Measurements from ENCODE around the gene KMT5C. TPM values are rescaled to one million over a fixed set of nuclear protein-coding genes. Genes with fewer than 3 reads are reported as not detected.

KMT5C gene
- total and polyA plus RNA-seq, 7 experiments from 2014 or later: 0.84 to 63.3 (median 23.4) TPM

DNA sequence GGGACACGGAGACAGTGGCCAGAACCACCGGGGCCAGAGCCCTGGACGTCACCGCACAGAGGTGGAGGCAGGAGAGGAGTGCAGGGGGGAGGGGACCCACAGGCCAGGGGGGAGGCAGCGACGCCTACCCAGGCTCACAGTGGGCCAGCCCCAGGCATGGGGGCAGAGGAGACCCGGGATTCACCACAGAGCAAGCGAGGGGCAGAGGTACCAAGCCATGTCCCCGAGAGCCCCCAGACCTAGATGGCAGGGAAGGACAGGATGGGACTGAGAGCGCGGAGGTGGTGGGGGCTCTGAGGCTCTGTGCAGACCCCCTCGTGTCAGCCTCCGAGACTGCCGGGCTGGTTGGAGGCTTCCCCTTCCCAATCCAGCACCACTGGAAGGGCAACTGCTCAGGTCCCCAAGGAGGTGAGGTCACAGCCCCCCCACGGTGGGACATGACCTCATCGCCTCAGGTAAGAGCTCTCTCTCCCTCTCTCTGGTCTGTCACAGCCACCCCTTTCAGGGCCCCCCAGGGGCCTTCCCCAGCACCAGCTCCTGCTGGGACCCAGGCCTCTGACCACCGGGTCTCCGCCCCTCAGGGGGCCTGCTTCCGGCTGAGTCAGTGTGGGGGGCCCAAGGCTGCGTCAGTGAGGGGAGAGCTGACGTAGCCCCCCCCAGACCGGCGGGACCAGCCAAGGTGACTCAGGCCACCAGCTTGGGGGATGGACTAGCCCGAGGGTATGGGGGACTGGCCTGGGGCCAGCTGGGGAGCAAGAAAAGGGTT, 32.8 kb downstream of the KMT5C start:
- Histone ChIP-seq H3K4me3 (ENCODE audit: low read length) (no peak overlapping the region), H3K27ac (ENCODE audit: low read depth, low read length) (no peak overlapping the region), H3K4me1 (ENCODE audit: control insufficient read depth in 2 of 2, insufficient read depth in 2 of 2, low read length in 2 of 2) (no peaks in the 10 kb centered on the region), H3K9me3 (ENCODE audit: control insufficient read depth in 2 of 3, low read length in 3 of 3) (no peaks in the 10 kb centered on the region), H3K36me3 (ENCODE audit: control insufficient read depth in 2 of 3, insufficient read depth in 3 of 3, low read length in 3 of 3) (no peaks in the 10 kb centered on the region), H3K27me3 (ENCODE audit: control insufficient read depth in 2 of 2, insufficient read depth in 2 of 2, low read length in 2 of 2) (peaks cover 3 to 27% of the 10 kb centered on the region in 2 donors)
- ChIA-PET POLR2A (no interaction called here), CTCF (no interaction called here)
- Mint-ChIP-seq H3K27ac (no peak overlapping the region), H3K27me3 (peaks cover 32 to 60% (median 35%) of the 10 kb centered on the region in 5 donors), H3K36me3 (peaks cover 0 to 6% (median 4%) of the 10 kb centered on the region in 5 donors), H3K4me3 (no peak overlapping the region), H3K4me1 (peaks cover 6 to 17% (median 12%) of the 10 kb centered on the region in 7 donors), H3K9me3 (peaks cover 0 to 5% (median 0%) of the 10 kb centered on the region in 11 donors)
- intact Hi-C loops (cut with micrococcal nuclease): no loop called here
- ATAC-seq (no peak), DNase-seq (no peak)

DNA sequence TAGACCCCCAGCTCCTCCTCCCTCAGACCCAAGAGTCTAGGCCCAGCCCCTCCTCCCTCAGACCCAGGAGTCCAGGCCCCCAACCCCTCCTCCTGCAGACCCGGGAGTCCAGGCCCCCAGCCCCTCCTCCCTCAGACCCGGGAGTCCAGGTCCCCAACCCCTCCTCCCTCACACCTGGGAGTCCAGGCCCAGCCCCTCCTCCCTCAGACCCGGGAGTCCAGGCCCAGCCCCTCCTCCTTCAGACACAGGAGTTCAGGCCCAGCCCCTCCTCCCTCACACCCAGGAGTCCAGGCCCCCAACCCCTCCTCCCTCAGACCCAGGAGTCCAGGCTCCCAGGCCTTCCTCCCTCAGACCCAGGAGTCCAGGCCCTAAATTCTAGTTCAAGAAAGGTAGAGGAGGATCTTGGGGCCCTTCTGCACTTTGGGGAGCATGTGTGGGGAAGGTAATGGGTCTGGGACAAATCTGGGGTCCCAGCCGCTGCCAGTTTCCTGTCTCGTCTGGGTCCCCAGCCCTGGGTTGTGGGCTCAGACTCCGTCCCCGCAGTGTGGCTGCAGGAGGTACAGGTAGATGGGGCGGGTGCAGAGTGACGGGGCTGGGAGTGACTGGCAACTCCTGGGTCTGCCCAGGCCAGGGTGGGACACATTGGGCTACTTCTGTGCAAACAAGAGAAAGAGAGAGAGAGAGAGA, 33.8 kb downstream of the KMT5C start:
- Histone ChIP-seq H3K36me3 (ENCODE audit: control insufficient read depth in 2 of 3, insufficient read depth in 3 of 3, low read length in 3 of 3) (no peaks in the 10 kb centered on the region), H3K27me3 (ENCODE audit: control insufficient read depth in 2 of 2, insufficient read depth in 2 of 2, low read length in 2 of 2) (peaks cover 3 to 27% of the 10 kb centered on the region in 2 donors), H3K4me1 (ENCODE audit: control insufficient read depth in 2 of 2, insufficient read depth in 2 of 2, low read length in 2 of 2) (no peaks in the 10 kb centered on the region), H3K4me3 (ENCODE audit: low read length) (no peak overlapping the region), H3K9me3 (ENCODE audit: control insufficient read depth in 2 of 3, low read length in 3 of 3) (no peaks in the 10 kb centered on the region), H3K27ac (ENCODE audit: low read depth, low read length) (no peak overlapping the region)
- H3K4me3 Mint-ChIP-seq: no peak overlapping the region
- CTCF ChIA-PET: no interaction called here
- no peak for DNase-seq
- intact Hi-C loops (cut with micrococcal nuclease): no loop called here
- peaks cover 29 to 51% (median 35%) of the 10 kb centered on the region in 5 donors for H3K27me3 Mint-ChIP-seq
- H3K9me3 Mint-ChIP-seq: peaks cover 0 to 5% (median 0%) of the 10 kb centered on the region in 11 donors
- H3K27ac Mint-ChIP-seq: peak overlapping the region in 1 of 9 donors; percentile 3
- peaks cover 6 to 17% (median 12%) of the 10 kb centered on the region in 7 donors for H3K4me1 Mint-ChIP-seq
- POLR2A ChIA-PET: no interaction called here
- H3K36me3 Mint-ChIP-seq: peaks cover 0 to 6% (median 4%) of the 10 kb centered on the region in 5 donors
- ATAC-seq: no peak

DNA sequence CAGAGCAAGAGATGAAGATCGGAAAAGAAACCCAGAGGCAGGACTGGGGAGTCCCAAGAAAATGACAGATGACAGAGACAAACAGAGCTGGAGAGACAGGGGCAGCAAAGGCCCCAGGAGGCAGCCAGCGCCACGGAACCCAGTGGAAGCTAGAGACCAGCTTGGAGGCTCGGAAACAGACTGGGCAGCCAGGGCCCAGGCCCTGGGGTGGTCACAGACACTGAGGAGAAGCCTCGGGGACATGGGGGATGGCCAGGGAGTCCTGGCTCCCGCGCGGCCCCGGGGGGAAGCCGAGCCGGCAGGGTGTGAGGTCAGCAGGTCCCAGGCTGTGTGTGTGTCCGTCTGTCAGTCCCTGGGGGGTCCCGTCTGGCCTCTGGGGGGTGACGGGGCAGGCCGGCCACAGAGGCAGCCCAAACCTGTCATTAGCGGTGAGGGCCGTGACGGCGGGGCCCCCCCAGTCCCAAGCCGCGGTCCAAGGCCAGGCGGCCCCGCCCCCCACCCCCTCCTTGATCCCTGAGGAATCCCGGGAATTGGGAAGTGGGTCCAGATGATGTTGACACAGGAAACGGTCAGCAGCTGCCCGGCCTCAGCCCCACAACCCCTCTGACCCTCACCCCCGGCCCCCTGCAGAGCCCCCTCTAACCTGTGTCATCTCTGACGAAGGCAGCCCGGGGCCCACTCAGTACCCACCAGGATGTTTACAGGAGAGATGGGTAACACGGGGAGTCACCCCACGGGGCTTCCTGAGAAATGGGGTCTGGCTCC, 34.5 kb downstream of the KMT5C start:
- ChIA-PET CTCF (no interaction called here), POLR2A (no interaction called here)
- H3K27me3 ChIP-seq (ENCODE audit: control insufficient read depth in 2 of 2, insufficient read depth in 2 of 2, low read length in 2 of 2): peaks cover 0 to 25% of the 10 kb centered on the region in 2 donors
- Mint-ChIP-seq H3K36me3 (peaks cover 0 to 6% (median 4%) of the 10 kb centered on the region in 5 donors), H3K4me1 (peaks cover 6 to 17% (median 12%) of the 10 kb centered on the region in 7 donors), H3K27me3 (peaks cover 29 to 45% (median 32%) of the 10 kb centered on the region in 5 donors), H3K9me3 (peaks cover 0 to 5% (median 0%) of the 10 kb centered on the region in 11 donors), H3K4me3 (no peak overlapping the region), H3K27ac (peak overlapping the region in 1 of 9 donors; percentile 3)
- H3K4me3 ChIP-seq (ENCODE audit: low read length): no peak overlapping the region
- intact Hi-C loops (cut with micrococcal nuclease): no loop called here
- no peak overlapping the region for H3K27ac ChIP-seq (ENCODE audit: low read depth, low read length)
- ATAC-seq: no peak
- no peaks in the 10 kb centered on the region for H3K4me1 ChIP-seq (ENCODE audit: control insufficient read depth in 2 of 2, insufficient read depth in 2 of 2, low read length in 2 of 2)
- DNase-seq: no peak
- H3K36me3 ChIP-seq (ENCODE audit: control insufficient read depth in 2 of 3, insufficient read depth in 3 of 3, low read length in 3 of 3): no peaks in the 10 kb centered on the region
- H3K9me3 ChIP-seq (ENCODE audit: control insufficient read depth in 2 of 3, low read length in 3 of 3): no peaks in the 10 kb centered on the region

DNA sequence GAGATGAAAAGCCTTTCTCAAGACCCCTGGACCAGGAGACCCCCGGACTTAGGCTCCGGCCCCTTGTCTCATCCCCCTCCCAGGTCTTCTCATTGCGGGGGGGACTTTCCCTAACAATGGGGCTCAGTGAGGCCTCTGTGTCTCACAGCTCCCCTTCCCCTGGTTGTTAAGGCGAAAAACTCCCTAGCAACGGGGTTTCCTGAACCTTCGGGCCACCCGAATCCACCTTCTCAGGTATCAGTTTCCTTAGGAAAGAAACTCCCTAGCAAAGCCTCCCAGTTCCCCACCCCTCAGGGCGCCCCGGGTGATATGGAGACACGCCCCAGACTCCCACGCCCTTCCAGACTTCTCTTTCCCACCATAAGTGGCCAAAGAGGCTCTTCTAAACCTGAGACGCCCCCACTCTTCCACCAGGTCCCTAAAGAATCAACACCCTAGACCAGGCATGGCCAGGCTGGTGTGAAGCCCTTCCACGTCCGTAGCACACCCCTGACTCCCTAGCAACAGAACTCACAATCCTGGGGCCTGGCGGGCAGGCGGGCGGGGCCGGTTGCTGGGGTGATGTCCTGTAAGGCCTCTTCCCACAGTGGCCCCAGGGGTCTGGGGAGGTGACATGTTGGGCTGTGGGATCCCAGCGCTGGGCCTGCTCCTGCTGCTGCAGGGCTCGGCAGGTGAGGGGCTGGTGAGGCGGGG, 36.7 kb downstream of the KMT5C start, which contains the start of gene TMEM190:
TSS of gene TMEM190 (plus strand) at position 586 of the 693 bp plus-strand sequence. CDS start at position 614, 28 bp downstream.
- peaks cover 14 to 30% (median 17%) of the 10 kb centered on the region in 5 donors for H3K27me3 Mint-ChIP-seq
- Histone ChIP-seq H3K27me3 (ENCODE audit: control insufficient read depth in 2 of 2, insufficient read depth in 2 of 2, low read length in 2 of 2) (peaks cover 0 to 19% of the 10 kb centered on the region in 2 donors), H3K4me1 (ENCODE audit: control insufficient read depth in 2 of 2, insufficient read depth in 2 of 2, low read length in 2 of 2) (no peaks in the 10 kb centered on the region), H3K36me3 (ENCODE audit: control insufficient read depth in 2 of 3, insufficient read depth in 3 of 3, low read length in 3 of 3) (no peaks in the 10 kb centered on the region), H3K27ac (ENCODE audit: low read depth, low read length) (no peak within 1 kb of the TSS), H3K4me3 (ENCODE audit: low read length) (no peak within 1 kb of the TSS), H3K9me3 (ENCODE audit: control insufficient read depth in 2 of 3, low read length in 3 of 3) (no peaks in the 10 kb centered on the region)
- H3K4me1 Mint-ChIP-seq: peaks cover 4 to 10% (median 5%) of the 10 kb centered on the region in 7 donors
- H3K36me3 Mint-ChIP-seq: peaks cover 0 to under 1% (median under 1%) of the 10 kb centered on the region in 5 donors
- ATAC-seq: no peak
- no peak within 1 kb of the TSS for H3K4me3 Mint-ChIP-seq
- ChIA-PET CTCF (interaction anchor here (0.6 kb wide), 1 partner anchor 17 kb away, joined by 5 read pairs; no protein-coding TSS in a partner anchor), POLR2A (no interaction called here)
- intact Hi-C loops (cut with micrococcal nuclease): no loop called here
- H3K27ac Mint-ChIP-seq: peak within 1 kb of the TSS in 1 of 9 donors; percentile 28
- no peaks in the 10 kb centered on the region for H3K9me3 Mint-ChIP-seq
- DNase-seq: no peak

DNA sequence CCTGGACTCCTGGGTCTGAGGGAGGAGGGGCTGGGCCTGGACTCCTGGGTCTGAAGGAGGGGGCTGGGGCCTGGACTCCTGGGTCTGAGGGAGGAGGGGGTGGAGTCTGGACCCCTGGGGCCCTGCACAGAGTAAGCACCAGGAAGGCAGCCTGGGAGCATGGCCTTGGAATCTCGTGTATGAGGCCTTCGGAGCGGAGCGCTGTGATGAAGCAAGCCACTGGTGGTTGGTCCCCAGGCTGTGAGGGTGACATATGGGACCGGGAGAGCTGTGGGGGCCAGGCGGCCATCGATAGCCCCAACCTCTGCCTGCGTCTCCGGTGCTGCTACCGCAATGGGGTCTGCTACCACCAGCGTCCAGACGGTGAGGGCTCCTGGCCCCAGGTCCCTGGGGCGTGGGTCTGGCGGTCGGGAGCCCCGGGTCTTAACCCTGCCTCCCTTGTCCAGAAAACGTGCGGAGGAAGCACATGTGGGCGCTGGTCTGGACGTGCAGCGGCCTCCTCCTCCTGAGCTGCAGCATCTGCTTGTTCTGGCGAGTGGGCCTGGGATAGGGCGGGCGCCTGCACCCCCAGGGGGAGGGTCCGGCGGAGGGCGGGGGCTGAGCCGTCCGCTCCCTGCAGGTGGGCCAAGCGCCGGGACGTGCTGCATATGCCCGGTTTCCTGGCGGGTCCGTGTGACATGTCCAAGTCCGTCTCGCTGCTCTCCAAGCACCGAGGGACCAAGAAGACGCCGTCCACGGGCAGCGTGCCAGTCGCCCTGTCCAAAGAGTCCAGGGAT, 37.9 kb downstream of the KMT5C start:
- CTCF ChIA-PET: no interaction called here
- ATAC-seq: no peak

More for the DNA sequence above, 37.9 kb downstream of the KMT5C start:
- Histone ChIP-seq H3K4me1 (ENCODE audit: control insufficient read depth in 2 of 2, insufficient read depth in 2 of 2, low read length in 2 of 2) (peaks cover 2 to 6% of the 10 kb centered on the region in 2 donors), H3K27me3 (ENCODE audit: control insufficient read depth in 2 of 2, insufficient read depth in 2 of 2, low read length in 2 of 2) (peaks cover 0 to 11% of the 10 kb centered on the region in 2 donors), H3K4me3 (ENCODE audit: low read length) (no peak overlapping the region), H3K9me3 (ENCODE audit: control insufficient read depth in 2 of 3, low read length in 3 of 3) (no peaks in the 10 kb centered on the region), H3K36me3 (ENCODE audit: control insufficient read depth in 2 of 3, insufficient read depth in 3 of 3, low read length in 3 of 3) (no peaks in the 10 kb centered on the region), H3K27ac (ENCODE audit: low read depth, low read length) (no peak overlapping the region)
- H3K9me3 Mint-ChIP-seq: peaks cover 0 to 6% (median 0%) of the 10 kb centered on the region in 11 donors
- no peak for DNase-seq
- H3K27ac Mint-ChIP-seq: no peak overlapping the region
- no peak overlapping the region for H3K4me3 Mint-ChIP-seq
- H3K27me3 Mint-ChIP-seq: peaks cover 6 to 20% (median 9%) of the 10 kb centered on the region in 5 donors
- POLR2A ChIA-PET: no interaction called here
- intact Hi-C loops (cut with micrococcal nuclease): no loop called here
- H3K36me3 Mint-ChIP-seq: peaks cover 0 to 12% (median 3%) of the 10 kb centered on the region in 5 donors
- peaks cover 5 to 16% (median 14%) of the 10 kb centered on the region in 7 donors for H3K4me1 Mint-ChIP-seq
